ENCODE data around the gene TCEAL3.
A peak's percentile ranks its signal among the peaks of the same experiment; 100 is the strongest.
"Not testable (repeated sequence)": the region's sequence is repeated elsewhere in the genome, so short reads cannot be mapped to it uniquely, and the experiment has no call there.

Gene TCEAL3, protein sequence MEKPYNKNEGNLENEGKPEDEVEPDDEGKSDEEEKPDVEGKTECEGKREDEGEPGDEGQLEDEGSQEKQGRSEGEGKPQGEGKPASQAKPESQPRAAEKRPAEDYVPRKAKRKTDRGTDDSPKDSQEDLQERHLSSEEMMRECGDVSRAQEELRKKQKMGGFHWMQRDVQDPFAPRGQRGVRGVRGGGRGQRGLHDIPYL

DNA sequence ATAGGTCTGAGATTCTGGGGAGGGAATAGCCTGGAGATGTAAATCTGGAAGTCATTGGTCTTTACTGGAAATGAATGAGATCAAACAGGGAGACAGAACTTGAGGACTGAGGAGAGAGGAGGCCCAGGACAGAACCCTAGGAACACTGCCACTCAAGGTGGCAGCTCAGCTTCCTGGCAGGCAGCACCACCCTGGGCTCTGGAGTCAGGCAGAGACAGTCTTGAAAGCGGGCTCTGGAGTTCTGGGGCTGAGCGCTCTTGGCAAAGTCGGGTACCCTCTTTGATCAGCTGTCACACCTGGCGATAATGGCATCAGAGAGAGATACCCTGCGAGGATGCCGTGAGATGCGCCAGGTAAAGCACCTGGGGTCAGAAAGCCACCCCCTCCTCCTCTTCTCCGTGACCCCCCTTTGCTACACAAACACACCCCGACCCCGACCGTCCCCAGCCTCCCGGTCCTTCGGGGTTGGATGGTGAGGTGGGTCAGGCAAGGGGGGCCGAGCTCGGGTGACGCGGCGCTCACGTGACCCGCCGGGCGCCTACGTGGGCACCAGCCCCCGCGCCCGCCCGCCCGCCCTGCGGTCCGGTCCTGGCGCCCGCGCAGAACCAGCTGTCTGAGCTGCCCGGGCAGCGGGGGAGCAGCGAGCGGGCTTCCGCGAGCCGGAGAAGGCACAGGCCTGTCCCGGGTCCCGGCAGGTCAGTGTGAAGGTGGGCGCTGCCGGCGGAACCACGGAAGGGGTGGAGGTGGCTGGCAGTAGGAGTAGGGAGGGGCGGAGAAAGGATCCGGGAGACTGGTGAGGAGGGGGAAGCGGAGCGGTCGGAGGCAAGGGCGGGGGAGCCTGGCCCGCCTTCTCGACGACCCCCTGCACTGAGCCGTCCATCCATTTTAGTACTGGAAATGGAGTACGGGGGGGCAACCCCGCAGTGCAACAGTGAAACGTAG is at the start of gene TCEAL3:
TCEAL3 (plus strand) TSS at position 600 of the 942 bp plus-strand sequence. CDS start 1,102 bp downstream, outside the sequence.
- peak; percentile 45 to 64 for DNase-seq

DNA sequence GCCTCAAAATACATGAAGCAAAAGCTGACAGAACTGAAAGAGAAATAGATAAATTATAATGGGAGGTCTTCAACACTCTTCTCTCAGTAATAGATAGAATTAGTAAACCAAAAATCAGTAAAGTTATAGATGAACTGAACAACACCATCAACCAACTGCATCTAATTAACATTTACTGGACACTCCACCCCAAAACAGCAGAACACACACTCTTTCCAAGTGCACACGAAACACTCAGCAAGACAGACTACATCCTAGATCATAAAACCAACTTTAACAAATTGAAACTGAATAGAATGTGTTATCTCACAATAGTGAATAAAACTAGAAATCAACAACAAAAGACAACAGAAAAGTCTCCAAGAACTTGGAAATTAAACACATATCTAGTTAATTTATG is 47.5 kb upstream of the TCEAL3 start:
- DNase-seq = no peak

DNA sequence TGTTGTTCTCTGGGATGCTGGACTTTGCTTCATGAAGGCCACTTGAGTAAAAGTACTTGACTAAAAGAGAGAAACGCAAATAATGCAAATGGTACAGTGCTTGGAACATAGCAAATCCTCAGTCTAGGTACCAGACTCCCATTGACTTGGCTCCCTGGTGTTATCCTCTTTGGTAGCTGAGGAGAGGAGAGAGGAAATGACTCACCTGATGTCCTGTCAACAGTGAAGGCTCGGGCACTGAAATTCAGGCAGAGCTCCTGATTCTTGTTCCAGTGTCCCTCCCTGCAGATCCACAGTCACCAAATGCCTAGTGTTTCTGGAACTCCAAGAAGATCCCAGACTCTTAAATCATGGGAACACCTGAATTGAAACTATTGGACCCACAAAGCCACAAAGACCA is 45.0 kb upstream of the TCEAL3 start:
- no peak for DNase-seq

DNA sequence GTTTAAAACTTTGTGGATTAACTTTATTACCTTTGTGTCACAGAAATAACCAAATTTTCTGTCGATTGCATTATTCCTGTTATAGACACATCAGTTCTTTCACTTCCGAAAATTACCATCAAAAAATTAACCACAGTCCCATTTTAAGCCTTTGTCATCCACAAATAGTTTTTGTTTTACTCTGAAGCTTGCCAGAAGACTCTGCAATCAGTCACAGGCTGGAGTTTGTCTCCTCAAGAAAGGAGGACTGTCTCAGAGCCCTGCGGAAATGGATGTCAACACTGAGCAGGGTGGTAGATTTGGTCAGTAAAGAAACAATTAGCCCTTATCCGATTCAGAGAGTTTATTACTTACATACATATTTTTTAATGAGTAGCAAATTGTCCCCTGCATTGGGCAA is 42.6 kb upstream of the TCEAL3 start:
- no peak for DNase-seq

DNA sequence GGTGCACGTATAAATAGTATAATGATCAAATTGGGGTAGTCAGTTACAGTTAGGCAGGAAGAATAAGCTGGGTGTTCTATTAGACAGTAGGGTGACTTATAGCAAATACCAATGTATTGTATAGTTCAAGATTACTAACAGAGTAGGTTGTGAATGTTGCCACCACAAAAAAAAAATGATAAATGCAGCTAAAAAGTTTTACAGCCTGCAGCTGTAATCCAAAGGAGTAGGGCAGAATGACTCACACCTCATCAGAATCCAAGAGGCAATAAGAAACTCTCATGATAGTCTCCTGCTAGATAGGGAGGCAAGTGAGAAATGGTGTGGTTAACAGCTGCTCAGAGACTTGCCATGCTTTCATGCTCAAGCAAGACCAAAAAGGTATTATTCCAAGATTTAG is 42.0 kb upstream of the TCEAL3 start:
- no peak for DNase-seq

DNA sequence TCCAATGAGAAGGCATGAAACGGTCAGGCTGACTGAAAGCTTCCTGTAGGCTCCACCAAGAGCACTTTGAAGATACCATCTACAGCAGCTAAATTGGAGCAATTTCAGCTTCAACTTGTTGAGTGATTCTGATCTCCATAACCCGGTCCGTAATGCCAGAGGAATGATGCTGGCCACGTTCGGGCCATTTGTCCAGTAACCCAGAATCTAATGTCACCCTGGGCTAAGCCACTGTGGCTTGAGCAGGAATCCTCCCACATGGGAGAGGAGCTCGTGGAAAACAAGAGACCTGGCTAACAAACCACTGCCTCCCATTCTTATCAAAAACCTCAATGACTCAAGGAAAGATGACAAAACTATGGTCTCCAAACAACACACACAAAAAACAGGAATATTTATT is 36.6 kb upstream of the TCEAL3 start:
- no peak for DNase-seq

DNA sequence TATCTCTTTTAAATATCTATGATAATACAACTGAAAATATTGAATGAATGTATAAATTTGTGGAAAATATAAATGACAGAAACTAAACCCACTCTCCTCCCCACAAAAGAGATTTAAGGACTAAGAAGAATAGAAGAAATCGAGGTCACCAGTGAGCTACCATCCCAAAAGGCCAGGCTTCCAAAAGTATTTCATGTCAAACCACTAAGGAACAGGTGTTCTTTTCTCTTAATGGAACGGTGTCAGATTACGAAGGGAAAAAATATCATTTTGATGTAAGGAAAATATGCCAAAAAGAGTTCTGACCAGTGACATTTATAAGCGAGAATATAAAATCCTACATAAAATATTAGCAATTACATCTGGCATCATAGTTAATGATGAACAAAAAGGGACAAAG is 36.0 kb upstream of the TCEAL3 start:
- no peak for DNase-seq

DNA sequence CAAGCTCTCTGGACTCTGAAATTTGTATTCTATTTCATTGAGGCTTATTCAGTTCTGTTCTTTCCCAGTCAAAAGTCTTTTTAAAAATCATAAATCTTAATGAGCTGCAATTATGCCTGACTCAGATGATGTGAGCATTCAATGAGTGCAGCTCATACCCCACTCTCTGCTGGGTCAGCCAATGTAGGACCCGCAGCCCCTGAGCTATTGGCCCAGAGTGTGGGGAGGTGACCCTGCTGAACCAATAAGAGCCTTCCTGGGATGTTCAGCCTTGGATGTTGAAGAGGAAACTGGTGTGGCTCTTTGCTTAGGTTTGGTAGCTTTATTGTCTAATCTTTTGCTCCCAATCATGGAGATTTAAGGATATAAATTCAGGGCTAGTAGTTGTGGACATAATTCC is 34.6 kb upstream of the TCEAL3 start:
- DNase-seq = no peak

DNA sequence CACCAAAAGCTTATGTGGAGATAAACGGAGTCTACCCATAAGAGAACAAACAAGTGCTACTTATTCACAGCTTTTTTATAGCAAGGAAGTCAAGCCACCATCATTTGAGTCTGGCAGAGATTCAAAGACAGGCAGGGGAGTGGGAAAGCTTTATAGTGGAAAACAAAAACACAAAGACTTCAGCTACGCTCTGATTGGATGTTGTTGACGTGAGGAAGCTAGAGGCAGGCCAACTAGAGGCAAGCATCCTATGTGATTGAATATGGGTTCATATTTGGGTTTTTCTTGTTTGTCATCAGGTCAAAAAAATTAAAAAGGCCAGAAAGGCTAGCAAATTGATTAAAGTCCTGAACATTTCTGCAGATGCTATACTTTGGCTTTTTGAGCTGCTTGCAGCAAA is 23.2 kb upstream of the TCEAL3 start:
- DNase-seq = no peak

DNA sequence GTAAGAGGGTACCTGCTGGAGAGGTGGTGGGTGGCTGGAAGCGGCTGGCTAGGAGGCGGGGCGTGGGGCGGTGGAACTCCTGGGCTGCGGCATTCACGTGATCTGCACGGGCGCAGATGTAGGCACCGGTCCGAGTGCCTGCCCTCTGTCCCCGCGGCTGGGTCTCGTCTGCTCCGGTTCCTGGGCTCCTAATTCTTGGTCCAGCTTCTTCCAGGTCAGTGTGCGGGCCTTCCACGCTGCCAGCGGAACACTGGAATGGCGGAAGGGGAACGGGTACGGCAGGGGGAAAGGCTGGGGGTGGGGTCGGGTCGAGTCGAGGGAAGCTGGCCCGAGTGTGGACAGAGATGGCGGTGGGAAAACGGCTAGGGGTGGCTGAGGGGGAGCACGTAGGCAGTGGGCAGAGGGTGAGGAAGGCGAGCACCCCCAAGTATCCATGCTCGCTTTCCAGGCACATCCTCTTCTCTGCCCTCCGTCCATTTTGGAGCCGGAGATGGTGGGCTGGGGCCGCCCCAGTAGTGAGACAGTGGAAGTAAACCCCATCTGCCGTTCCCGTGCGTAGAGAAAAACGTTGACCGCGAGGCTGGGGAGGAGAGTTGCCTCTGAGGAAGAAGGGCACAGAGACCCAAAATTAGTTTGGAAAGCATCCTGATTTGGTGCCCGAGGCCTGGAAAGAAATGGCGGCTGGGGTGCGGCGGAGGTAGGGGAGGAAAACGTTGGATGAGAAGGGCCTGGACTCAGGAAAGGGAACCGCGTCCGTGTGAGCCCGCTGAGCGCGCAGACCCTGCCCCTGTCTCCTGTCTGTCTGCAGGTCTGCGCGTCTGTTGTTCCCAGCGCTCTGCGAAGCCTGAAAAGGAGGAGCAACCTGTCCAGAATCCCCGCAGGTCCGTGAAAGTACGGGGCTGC is 22.1 kb upstream of the TCEAL3 start, which contains the start of gene TCEAL4:
TCEAL4 (plus strand) TSS at position 105 of the 903 bp plus-strand sequence. CDS start 1,161 bp downstream, outside the sequence.
- DNase-seq = peak; percentile 16 to 36

DNA sequence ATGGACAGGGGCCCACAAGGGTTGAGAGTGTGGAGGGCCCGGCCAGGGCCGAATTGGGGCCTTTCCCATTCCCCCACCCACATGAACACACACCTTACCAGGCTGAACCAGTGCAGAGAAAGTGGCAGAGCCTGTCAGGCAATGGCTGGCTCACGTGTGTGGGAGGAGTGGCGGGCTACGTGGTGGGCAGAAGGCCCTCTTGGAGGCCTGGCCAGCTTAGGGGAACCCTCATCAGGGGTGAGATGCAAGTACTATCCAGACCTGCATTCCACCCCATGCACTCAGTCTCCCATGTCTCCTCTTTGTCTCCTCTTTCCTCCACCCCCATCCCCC is 21.5 kb upstream of the TCEAL3 start:
- DNase-seq = no peak

DNA sequence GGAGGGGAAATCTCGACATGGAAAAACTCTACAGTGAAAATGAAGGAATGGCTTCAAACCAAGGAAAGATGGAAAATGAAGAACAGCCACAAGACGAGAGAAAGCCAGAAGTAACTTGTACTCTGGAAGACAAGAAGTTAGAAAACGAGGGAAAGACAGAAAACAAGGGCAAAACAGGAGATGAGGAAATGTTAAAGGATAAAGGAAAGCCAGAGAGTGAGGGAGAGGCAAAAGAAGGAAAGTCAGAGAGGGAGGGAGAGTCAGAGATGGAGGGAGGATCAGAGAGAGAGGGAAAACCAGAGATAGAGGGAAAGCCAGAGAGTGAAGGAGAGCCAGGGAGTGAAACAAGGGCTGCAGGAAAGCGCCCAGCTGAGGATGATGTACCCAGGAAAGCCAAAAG is 21.1 kb upstream of the TCEAL3 start:
- no peak for DNase-seq

DNA sequence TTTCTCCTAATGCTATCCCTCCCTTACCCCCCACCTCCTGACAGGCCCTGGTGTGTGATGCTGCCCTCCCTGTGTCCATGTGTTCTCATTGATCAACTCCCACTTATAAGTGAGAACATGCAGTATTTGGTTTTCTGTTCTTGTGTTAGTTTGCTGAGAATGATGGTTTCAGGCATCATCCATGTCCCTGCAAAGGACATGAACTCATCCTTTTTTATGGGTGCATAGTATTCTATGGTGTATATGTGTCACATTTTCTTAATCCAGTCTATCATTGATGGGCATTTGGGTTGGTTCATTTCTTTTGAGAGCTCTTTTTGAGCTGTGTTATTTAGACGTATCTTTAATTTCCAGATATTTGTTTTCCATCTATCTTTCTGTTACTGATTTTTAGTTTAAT is 15.5 kb upstream of the TCEAL3 start:
- not testable (repeated sequence) for DNase-seq

DNA sequence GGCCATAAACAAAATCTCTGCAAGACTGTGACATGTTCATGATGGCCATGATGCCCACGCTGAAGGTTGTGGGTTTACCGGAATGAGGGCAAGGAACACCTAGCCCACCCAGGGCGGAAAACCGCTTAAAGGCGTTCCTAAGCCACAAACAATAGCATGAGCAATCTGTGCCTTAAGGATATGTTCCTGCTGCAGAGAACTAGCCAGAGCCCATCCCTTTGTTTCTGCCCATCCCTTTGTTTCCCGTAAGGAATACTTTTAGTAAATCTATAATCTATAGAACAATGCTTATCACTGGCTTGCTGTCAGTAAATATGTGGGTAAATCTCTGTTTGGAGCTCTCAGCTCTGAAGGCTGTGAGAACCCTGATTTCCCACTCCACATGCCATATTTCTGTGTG is 12.6 kb upstream of the TCEAL3 start:
- not testable (repeated sequence) for DNase-seq

DNA sequence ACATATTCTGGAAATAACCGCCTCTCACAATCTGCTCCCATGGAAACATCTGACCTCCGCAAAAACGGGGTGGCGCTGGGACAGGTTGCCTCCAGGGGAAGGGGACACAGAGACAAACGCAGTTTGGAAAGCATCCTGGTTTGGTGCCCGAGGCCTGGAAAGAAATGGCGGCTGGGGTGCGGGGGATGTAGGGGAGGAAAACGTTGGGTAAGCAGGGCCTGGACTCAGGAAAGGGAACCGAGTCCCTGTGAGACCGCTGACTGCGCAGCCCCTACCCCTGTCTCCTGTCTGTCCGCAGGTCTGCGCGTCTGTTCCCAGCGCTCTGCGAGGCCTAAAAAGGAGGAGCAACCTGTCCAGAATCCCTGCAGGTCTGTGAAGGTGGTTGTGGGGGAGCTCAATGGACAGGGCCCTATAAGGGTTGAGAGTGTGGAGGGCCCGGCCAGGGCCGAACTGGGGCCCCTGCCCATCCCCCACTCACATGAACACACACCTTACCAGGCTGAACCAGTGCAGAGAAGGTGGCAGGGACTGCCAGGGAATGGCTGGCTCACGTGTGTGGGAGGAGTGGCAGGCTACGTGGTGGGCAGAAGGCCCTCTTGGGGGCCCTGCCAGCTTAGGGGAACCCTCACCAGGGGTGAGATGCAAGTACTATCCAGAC is 672 bp downstream of the TCEAL3 start:
- peak in 1 of 2 donors; percentile 24 for DNase-seq

DNA sequence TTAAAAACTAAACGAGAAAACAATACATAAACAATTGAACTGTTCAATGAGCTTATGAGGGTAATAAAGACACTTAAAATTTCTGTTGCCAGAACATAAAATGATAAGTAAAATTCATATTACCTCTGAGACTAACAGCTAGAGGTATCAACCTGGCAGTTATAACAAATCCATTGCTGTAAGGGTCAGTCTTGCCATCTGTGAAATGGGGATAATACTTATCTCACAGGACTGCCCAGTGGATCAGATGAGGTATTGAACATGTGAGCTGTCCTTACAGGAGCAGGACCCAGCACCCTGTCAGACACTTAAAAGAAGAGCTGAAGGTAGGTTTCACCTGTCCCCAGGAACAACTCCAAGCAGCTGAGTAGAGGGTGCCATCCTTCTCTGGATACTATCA is 2.5 kb downstream of the TCEAL3 start:
- no peak for DNase-seq

DNA sequence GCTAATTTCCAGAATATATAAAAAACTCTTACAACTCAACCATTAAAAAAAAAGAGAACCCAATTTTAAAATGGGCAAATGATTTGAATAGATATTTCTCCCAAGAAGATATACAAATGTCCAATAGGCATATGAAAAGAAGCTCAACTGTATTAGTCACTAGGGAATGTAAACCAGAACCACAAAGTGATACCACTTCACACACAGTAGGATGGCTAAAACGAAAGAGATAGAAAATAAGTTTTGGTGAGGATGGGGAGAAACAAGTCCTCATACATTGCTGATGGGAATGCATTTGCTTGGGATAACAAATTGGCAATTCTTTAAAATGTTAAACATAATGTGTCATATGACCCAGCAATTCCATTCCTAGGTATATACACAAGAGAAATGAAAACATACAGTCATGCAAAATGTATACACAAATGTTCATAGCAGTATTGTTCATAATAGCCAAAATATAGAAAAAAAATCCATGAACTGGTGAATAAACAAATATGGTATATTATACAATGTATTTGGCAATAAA is 5.7 kb downstream of the TCEAL3 start:
- DNase-seq = no peak

DNA sequence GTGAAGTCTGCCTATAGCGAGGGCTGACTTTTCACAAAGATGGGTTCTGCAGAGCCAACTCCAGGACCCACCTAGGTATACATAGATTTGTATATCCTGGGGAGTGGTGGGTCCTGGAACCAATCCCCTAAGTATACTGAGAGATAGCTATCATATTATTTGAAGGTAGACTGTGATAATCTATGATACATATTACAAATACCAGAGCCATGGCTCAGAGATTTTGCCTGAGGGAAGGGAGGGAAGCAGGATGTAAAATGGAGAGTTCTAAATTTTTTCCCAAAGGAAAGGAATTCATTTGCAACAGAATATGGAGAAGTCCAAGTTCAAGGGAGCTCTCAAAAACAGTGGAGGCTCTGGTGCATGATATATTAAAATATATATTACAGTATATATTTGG is 7.2 kb downstream of the TCEAL3 start:
- DNase-seq = no peak

DNA sequence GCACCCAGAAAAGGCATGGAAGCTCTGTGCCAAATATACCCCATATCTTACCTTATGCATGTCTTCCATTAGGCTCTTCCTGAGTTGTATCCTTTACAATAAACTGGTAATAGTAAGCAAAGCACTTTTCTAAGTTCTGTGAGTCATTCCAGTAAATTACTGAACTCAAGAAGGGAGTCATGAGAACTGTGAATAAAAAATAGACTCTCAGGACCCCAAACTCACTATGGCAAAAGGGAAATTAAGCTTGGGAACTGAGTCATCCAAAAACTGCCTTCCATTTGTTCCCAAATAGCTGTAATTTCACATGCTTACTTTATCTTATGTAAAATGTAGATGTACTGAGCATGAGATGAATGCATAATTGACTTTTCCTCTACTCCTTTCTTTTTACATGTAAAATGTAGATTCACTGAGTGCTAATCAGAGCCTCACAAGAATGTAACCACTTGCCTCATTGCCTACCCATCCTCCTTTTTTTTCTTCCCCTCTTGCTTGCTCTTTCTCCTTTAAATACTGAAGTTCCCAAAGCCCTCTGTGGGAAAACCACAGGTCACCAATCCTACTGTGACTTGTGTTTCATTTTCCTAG is 8.1 kb downstream of the TCEAL3 start:
- no peak for DNase-seq

DNA sequence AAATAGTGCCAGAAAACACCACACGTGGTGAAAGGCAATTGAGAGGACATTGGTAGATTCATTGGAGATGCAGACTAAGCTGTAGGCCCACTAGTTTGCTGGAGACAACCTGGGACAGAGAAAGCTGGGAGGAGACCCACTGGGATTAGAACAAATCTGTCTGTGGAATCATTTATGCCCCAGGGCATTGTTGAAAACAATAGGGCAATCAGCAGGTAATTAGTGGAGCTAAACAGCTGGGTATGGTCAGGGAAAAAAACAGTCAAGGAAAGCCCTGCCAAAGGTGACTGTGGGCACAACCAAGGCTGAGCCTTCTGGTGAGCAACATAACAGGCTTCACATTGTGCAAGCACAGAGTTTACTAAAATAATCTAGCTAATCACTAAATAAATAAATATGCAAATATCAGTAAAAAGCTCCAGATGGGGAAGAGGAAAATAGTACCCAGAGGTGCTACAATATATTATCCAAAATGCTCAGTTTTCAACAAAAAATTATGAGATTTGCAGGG is 9.0 kb downstream of the TCEAL3 start:
- DNase-seq = no peak

DNA sequence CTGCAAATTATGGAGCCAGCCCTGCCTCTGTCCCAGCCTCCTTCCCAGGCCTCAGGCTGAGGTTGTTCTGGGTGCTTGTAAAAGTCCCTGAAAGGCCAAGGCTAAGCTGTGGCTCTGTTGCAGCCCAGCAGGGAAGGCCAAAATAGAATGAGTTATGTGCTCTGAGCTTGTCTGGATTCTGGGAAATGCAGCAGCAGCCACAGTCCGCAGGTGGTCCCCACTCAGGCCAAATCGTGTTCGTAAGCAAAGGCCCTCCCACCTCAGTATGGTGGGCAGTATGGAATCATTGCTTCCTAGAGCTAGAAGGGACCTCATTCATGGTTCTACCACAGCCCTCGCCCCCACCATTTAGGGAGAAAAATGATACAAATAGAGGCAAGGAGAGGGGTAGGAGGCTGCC is 16.3 kb downstream of the TCEAL3 start:
- no peak for DNase-seq

DNA sequence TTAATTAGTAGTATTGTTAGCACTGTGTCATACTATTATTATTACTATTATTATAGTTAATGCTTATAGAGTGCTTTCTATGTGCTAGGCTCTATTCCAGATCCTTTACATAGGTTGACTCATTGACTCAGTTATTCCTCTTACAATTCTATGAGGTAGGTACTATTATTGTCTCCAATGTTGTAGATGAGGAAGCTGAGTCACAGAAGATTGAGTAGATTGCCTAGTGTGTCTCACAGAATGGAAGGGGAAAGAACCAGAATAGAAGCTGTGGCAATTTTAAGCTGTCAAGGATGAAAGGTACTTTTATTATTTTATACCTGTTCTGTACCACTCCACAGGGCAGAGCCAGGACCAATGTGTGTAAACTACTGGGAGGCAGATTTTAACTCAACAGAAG is 19.1 kb downstream of the TCEAL3 start:
- no peak for DNase-seq
